ENCODE results near the gene RPA1. TPM values are rescaled to one million over a fixed set of nuclear protein-coding genes. Genes with fewer than 3 reads are reported as not detected.

The RPA1 gene
- total and polyA plus RNA-seq, 2 of the 4 experiments (the other 2 are of a cell fraction): 38.4 to 48.2 TPM

GRCh38 chr17:1853698-1854097, 23.9 kb downstream of the RPA1 start:
- dilution Hi-C loops (cut with HindIII; ENCODE audit: low sequenced_read_pairs, unreplicated experiment) (no loop called here), intact Hi-C loops (cut with micrococcal nuclease) (no loop called here), in situ Hi-C loops (cut with MboI; ENCODE audit: low sequenced_read_pairs) (no loop called here)
- H3K27me3 ChIP-seq (ENCODE audit: control insufficient read depth, insufficient read depth, low read length): no peaks in the 10 kb centered on the region
- no peak overlapping the region for H4K91ac ChIP-seq (ENCODE audit: insufficient read depth, low read depth, low read length)
- H3K4me3 ChIP-seq (ENCODE audit: insufficient read depth, low read depth, low read length): no peak overlapping the region
- H3K9me3 ChIP-seq (ENCODE audit: control insufficient read depth, insufficient read depth, low read length): no peaks in the 10 kb centered on the region
- no peak overlapping the region for H3K9ac ChIP-seq (ENCODE audit: low read depth, low read length)
- no peak overlapping the region for H2BK5ac ChIP-seq (ENCODE audit: low read depth, low read length, poor library complexity, severe bottlenecking)
- H3K36me3 ChIP-seq (ENCODE audit: control insufficient read depth, insufficient read depth, low read length): peaks cover 14% of the 10 kb centered on the region
- no peak for DNase-seq
- CTCF ChIA-PET: no interaction called here
- peaks cover 0 to 10% of the 10 kb centered on the region in 2 experiments; a peak in 1 of 4 replicates for H3K79me1 ChIP-seq (ENCODE audit: low read depth in 1 of 2, low read length in 2 of 2)
- no peak overlapping the region for H2AFZ ChIP-seq (replicated peaks; ENCODE audit: low read length, poor library complexity)
- H3K23ac ChIP-seq (ENCODE audit: low read depth, low read length): no peak overlapping the region
- H3K27ac ChIP-seq (ENCODE audit: insufficient read depth, low read length): no peak overlapping the region
- no peak overlapping the region for H4K5ac ChIP-seq (ENCODE audit: low read depth, low read length)
- BruUV-seq (replicated peaks): no TSS peak
- no peak overlapping the region for H3K4ac ChIP-seq (ENCODE audit: low read depth, low read length)
- no peak overlapping the region for H3K14ac ChIP-seq (replicated peaks; ENCODE audit: low read depth, low read length)
- no peak overlapping the region for H2BK20ac ChIP-seq (ENCODE audit: low read depth, low read length)
- H2BK15ac ChIP-seq (ENCODE audit: low read depth, low read length): no peak overlapping the region
- H3K4me1 ChIP-seq (ENCODE audit: control insufficient read depth, insufficient read depth, low read length): no peaks in the 10 kb centered on the region
- no peaks in the 10 kb centered on the region for H3K9me1 ChIP-seq (ENCODE audit: insufficient read depth, low read length)
- no peak for ATAC-seq (ENCODE audit: low read depth)
- H3K4me2 ChIP-seq (ENCODE audit: low read depth, low read length): no peak overlapping the region
- H2BK120ac ChIP-seq (ENCODE audit: low read depth, low read length): no peak overlapping the region
- no peak overlapping the region for H2AK9ac ChIP-seq (replicated peaks; ENCODE audit: low read depth, low read length, poor library complexity)
- no peak overlapping the region for H3K56ac ChIP-seq (ENCODE audit: extremely low read depth, insufficient read depth, low read length)
- TF ChIP-seq RAD21 (IDR thresholded peaks at IDR 0.05; ENCODE audit: low read length) (no peak), POLR2A (IDR thresholded peaks at IDR 0.05; ENCODE audit: low read depth, low read length) (no peak), USF2 (IDR thresholded peaks at IDR 0.05; ENCODE audit: low read depth, low read length) (no peak), FOS (IDR thresholded peaks at IDR 0.05; ENCODE audit: low read depth, low read length) (no peak), CTCF (conservative IDR thresholded peaks at IDR 0.05; ENCODE audit: low read depth, low read length) (no peak), MXI1 (IDR thresholded peaks at IDR 0.05; ENCODE audit: borderline replicate concordance, low read depth, low read length) (no peak), CEBPB (IDR thresholded peaks at IDR 0.05; ENCODE audit: low read depth, low read length) (no peak), RFX5 (IDR thresholded peaks at IDR 0.05; ENCODE audit: low read depth, low read length) (no peak), MAZ (IDR thresholded peaks at IDR 0.05; ENCODE audit: borderline replicate concordance, low read depth, low read length) (no peak), MAFK (IDR thresholded peaks at IDR 0.05; ENCODE audit: low read depth, low read length) (no peak), SMC3 (IDR thresholded peaks at IDR 0.05; ENCODE audit: low read depth, low read length) (no peak), RCOR1 (IDR thresholded peaks at IDR 0.05; ENCODE audit: insufficient replicate concordance, low read length) (no peak), BHLHE40 (IDR thresholded peaks at IDR 0.05; ENCODE audit: low read depth, low read length) (no peak), NFE2L2 (IDR thresholded peaks at IDR 0.05; ENCODE audit: low read depth, low read length) (no peak), ELK1 (IDR thresholded peaks at IDR 0.05; ENCODE audit: borderline replicate concordance, low read depth, low read length) (no peak), CHD1 (IDR thresholded peaks at IDR 0.05; ENCODE audit: low read depth, low read length) (no peak)
- no peak overlapping the region for H4K8ac ChIP-seq (ENCODE audit: low read depth in 2 of 2, low read length in 2 of 2)
- H3K18ac ChIP-seq (ENCODE audit: low read depth, low read length): no peak overlapping the region
- POLR2A ChIA-PET (ENCODE audit: unreplicated experiment): no interaction called here
- no peaks in the 10 kb centered on the region for H4K20me1 ChIP-seq (ENCODE audit: insufficient read depth, low read length)
- no CpG with 5 or more reads among the region's 3 CpGs for WGBS, 2 experiments (ENCODE audit: extremely low coverage in 2 of 2, insufficient read length in 1 of 2)
- no peak overlapping the region for H2AK5ac ChIP-seq (ENCODE audit: low read depth, low read length)

Data from IMR-90 (cell line).